ENCODE data around the gene MEIOC.

DNA sequence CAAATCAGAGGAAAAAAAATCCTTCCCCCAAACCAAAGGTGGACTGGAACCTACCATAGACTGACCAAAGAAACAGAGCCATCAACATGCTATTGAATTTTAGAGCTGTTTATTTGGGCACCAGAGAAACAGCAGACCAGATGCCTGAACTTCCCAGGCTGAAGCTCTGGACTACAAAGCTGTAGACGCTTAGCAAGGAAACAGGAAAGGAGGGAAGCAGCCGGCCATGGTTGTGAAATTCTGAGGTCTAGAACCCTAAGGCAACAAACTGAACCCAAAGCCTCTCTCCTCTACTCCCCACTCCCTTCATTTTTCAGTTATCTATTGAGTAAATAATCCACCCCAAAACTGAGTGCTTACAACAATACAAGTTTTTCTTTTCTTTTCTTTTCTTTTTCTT lies 45.4 kb upstream of the MEIOC start:
- no peak for TF ChIP-seq CTCF (IDR thresholded peaks at IDR 0.05 in 4 of 5, conservative IDR thresholded peaks at IDR 0.05 in 1 of 5)
- TF ChIP-seq POLR2A (IDR thresholded peaks at IDR 0.05): no peak

All from gastrocnemius medialis (tissue), 4 donors.